GM19043 (cell line): ENCODE data around the gene FBXL13.
A peak's percentile ranks its signal among the peaks of the same experiment; 100 is the strongest.
"Not testable (repeated sequence)": the region's sequence is repeated elsewhere in the genome, so short reads cannot be mapped to it uniquely, and the experiment has no call there.

ENCODE experiments used
- ATAC-seq: cut with Tn5 transposase; IDR thresholded peaks from one replicate; pipeline ENCODE4 v1.9.1; 2021; ENCODE audit warnings: low read depth; ENCODE audit not compliant: unreplicated experiment

The FBXL13 gene

DNA sequence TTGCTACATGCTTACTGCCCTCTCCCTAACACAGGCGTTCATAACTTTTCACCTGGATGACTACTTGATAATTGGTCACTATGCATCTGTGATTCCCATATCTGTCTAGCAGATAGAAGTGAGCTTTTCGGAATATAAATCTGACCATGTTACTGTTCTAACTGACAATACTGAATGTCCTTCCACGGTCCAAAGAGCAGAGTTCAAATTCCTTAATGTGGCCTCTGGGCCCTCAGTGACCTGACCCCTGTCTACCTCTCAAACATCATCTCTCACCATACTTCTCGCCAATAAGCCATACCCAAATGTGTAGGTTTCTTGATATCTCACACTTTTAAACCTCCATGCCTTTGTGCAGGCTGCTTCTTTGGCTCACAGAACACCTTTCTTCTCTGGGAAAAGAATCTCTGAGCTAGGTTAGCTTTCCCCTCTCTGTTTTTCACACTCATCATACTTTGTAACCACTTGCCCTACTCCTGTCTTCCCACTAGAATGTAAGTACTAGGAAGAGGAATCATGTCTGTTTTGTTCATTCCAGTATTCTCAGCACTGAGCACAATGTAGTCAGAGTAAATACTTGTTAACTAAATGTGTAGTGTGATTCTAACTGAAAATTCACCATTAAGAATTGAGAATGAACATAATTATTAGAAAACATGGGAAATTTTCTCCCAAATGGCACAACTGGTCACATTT, 201.0 kb downstream of the FBXL13 start:
- peak; percentile 27 for ATAC-seq

GRCh38 chr7:102872460-102872859, 202.1 kb downstream of the FBXL13 start:
- no peak for ATAC-seq

- ATAC-seq: no peak
These were observed 205.4 kb downstream of the FBXL13 start for GRCh38 chr7:102869195-102869594.

- ATAC-seq: no peak
These were observed 207.9 kb downstream of the FBXL13 start for GRCh38 chr7:102866535-102867215.

GRCh38 chr7:102864958-102865357, 209.6 kb downstream of the FBXL13 start:
- ATAC-seq: no peak

GRCh38 chr7:102860351-102860811, 214.2 kb downstream of the FBXL13 start:
- no peak for ATAC-seq

DNA sequence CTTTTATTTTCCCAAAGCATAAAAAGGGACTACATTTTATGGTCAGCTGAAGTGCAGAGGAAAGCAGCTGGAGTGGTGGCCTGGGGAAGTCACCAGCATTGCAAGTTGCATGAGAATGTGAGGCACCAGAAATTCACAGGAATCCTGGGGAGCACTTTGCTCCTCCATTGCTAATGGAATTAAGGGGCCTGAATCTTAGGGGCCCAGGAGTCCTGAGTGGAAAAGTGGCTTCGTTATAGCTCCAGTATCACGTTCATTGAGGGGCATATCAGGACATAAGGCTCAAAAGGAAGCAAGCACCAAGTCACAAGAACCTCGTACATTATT, 214.8 kb downstream of the FBXL13 start:
- no peak for ATAC-seq

GRCh38 chr7:102859084-102859798, 215.4 kb downstream of the FBXL13 start:
- ATAC-seq: no peak

DNA sequence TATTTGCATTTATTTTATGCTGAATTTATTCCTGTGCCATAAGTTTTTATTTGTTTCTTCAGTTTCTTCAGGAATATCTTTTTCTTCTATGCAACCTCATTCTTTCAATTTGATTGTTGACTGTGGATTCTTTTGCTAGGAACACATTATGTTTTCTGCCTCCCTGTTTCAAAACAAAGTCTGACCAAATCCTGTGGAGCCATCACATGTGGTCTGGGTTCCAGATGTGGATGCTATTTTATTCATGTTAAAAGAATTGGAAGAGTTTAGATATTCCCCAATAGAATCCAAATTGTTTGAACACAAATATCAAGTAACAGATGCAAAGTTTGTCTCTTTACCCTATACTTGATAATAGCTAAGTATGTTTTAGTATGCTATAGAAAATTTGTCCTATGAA, 218.6 kb downstream of the FBXL13 start:
- no peak for ATAC-seq

GRCh38 chr7:102849538-102849937, 225.1 kb downstream of the FBXL13 start:
- ATAC-seq: no peak

DNA sequence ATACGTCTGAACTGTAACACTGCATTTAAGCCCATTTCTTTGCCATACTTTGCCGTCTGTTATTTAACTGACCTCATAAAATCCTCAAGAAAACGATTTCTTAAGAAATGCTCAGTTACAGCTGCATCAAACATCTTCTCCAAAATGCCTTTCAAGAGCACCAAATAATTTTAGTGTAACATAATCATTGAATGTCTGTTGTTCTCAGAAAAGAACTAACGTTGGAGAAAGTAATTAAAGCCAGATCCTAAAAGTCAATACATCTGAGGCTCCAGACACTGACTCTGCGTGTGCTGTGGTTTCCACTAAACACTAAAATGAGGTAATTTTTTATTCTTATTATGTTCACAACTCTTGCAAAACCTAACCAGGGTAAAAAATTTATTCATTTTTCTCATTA, 225.5 kb downstream of the FBXL13 start:
- no peak for ATAC-seq

GRCh38 chr7:102845346-102845745, 229.2 kb downstream of the FBXL13 start:
- no peak for ATAC-seq

- ATAC-seq: peak; percentile 85
These were observed 230.7 kb downstream of the FBXL13 start for GRCh38 chr7:102843850-102844249.

GRCh38 chr7:102842284-102842683, 232.3 kb downstream of the FBXL13 start:
- ATAC-seq: no peak

DNA sequence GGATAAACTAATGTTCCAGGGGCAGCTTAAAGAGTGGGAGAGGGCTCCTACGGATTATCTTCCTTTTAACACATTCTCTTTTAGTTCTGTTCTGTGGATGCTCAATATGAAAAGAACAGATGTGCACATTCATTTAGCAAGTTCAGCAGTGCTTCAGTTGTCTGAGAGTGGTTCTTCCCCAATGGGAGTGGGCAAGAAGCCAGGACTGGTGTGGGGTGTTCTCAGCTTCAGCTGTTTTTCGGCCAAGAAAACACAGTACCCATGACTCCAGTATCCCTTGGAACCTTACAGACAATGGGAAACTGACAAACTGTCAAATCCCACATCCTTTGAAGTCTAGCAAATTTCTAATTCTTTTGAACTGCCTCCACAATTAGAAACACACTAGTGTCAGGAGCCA, 233.3 kb downstream of the FBXL13 start:
- ATAC-seq: no peak

- no peak for ATAC-seq
These were observed 234.2 kb downstream of the FBXL13 start for GRCh38 chr7:102840404-102840803.

GRCh38 chr7:102838572-102839101, 236.0 kb downstream of the FBXL13 start:
- not testable (repeated sequence) for ATAC-seq

- no peak for ATAC-seq
These were observed 236.8 kb downstream of the FBXL13 start for GRCh38 chr7:102837802-102838201.

GRCh38 chr7:102836977-102837376, 237.6 kb downstream of the FBXL13 start:
- no peak for ATAC-seq

GRCh38 chr7:102836191-102836919, 238.2 kb downstream of the FBXL13 start:
- ATAC-seq: no peak

DNA sequence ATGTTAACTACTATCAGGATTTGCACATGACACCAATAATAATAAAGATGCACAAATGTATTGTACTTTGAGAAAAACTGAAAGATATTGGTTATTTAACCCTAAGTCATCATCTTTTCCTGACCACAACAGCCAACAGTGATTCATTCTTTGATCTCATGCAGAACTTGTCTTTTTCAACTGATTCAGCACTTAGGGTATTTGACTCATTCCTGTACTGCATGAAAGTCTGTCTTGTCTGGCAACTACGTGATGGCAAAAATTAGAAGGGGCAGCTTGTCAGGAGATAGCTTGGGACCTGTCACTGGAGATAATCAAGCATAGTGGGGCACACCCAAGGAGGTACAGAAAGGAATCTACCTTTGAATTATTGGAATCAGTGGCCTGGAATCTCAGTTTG, 239.6 kb downstream of the FBXL13 start:
- peak; percentile 90 for ATAC-seq
